ENCODE results near the gene CUL9.

Gene CUL9

GRCh38 chr6:43202451-43202850 lies 20.5 kb downstream of the CUL9 start:
- no peak for DNase-seq

GRCh38 chr6:43203029-43203717 lies 21.2 kb downstream of the CUL9 start:
- DNase-seq = no peak

- DNase-seq = no peak
Measured at GRCh38 chr6:43203718-43204095, 21.7 kb downstream of the CUL9 start.

GRCh38 chr6:43204271-43205105 lies 22.5 kb downstream of the CUL9 start:
- DNase-seq = no peak

- DNase-seq = no peak
Measured at GRCh38 chr6:43205849-43206248, 23.9 kb downstream of the CUL9 start.

GRCh38 chr6:43207286-43207685 lies 25.3 kb downstream of the CUL9 start:
- peak; percentile 6 for DNase-seq

GRCh38 chr6:43211955-43212354 lies 30.0 kb downstream of the CUL9 start:
- no peak for DNase-seq

GRCh38 chr6:43213431-43213830 lies 31.4 kb downstream of the CUL9 start:
- DNase-seq = no peak

GRCh38 chr6:43215066-43215465 lies 33.1 kb downstream of the CUL9 start:
- DNase-seq = no peak

GRCh38 chr6:43216200-43216599 lies 34.2 kb downstream of the CUL9 start:
- DNase-seq = no peak

- no peak for DNase-seq
Measured at GRCh38 chr6:43217351-43217750, 35.4 kb downstream of the CUL9 start.

GRCh38 chr6:43219119-43219518 lies 37.1 kb downstream of the CUL9 start:
- no peak for DNase-seq

- DNase-seq = no peak
Measured at GRCh38 chr6:43219814-43220213, 37.8 kb downstream of the CUL9 start.

- DNase-seq = no peak
Measured at GRCh38 chr6:43220439-43220951, 38.5 kb downstream of the CUL9 start.

GRCh38 chr6:43221046-43221972 lies 39.3 kb downstream of the CUL9 start:
- no peak for DNase-seq

- DNase-seq = no peak
Measured at GRCh38 chr6:43222418-43223059, 40.5 kb downstream of the CUL9 start.

GRCh38 chr6:43223175-43223574 lies 41.2 kb downstream of the CUL9 start:
- DNase-seq = no peak

GRCh38 chr6:43226192-43226851 lies 44.3 kb downstream of the CUL9 start:
- DNase-seq = no peak

GRCh38 chr6:43228951-43229802 lies 47.2 kb downstream of the CUL9 start, which contains the start of gene DNPH1:
TSS of gene DNPH1 (minus strand) at chr6:43229481. CDS start at chr6:43229456, 25 bp downstream.
- DNase-seq = peak; percentile 31

GRCh38 chr6:43229803-43230620 lies 48.0 kb downstream of the CUL9 start:
- no peak for DNase-seq
